GM23338 (cell line): Measurements from ENCODE around the gene ARHGEF10L. TPM values are rescaled to one million over a fixed set of nuclear protein-coding genes. Genes with fewer than 3 reads are reported as not detected.
A peak's percentile ranks its signal among the peaks of the same experiment; 100 is the strongest.

Source experiments
- ATAC-seq: fragments of 200-7000 bp; cut with Tn5 transposase; 3 replicates; pipeline ENCODE4 v1.9.1; 2020
- DNase-seq: peaks from one replicate; pipeline ENCODE4 v3.0.0-alpha.2; 2015; ENCODE audit warnings: low spot score
- H2AFZ ChIP-seq: fragments of 200-600 bp; sonication (generic); 2 replicates; pipeline ENCODE4 v1.8.0; 2016; ENCODE audit warnings: antibody characterized with exemption, mild to moderate bottlenecking, moderate library complexity
- H3F3A ChIP-seq: fragments of 200-600 bp; sonication (generic); replicated peaks from 2 replicates; pipeline ENCODE4 v1.8.0; 2017; ENCODE audit warnings: antibody characterized with exemption, mixed run types, low read depth
- H3K27ac ChIP-seq: fragments of 200-600 bp; sonication (generic); 2 replicates; pipeline ENCODE4 v1.6.1; 2016; ENCODE audit warnings: low read depth
- H3K27me3 ChIP-seq: fragments of 200-600 bp; sonication (generic); 2 replicates; pipeline ENCODE4 v1.8.0; 2016; ENCODE audit warnings: mild to moderate bottlenecking, mixed run types, moderate library complexity; ENCODE audit not compliant: insufficient read depth
- H3K36me3 ChIP-seq: fragments of 200-600 bp; sonication (generic); 2 replicates; pipeline ENCODE4 v1.8.0; 2016; ENCODE audit warnings: mild to moderate bottlenecking; ENCODE audit not compliant: insufficient read depth
- H3K4me1 ChIP-seq: fragments of 200-600 bp; sonication (generic); 2 replicates; pipeline ENCODE4 v1.8.0; 2016; ENCODE audit warnings: mild to moderate bottlenecking, moderate library complexity; ENCODE audit not compliant: insufficient read depth
- H3K4me2 ChIP-seq: fragments of 200-600 bp; sonication (generic); 2 replicates; pipeline ENCODE4 v1.7.1; 2017; ENCODE audit warnings: mixed run types
- H3K4me3 ChIP-seq: fragments of 200-600 bp; sonication (generic); 2 replicates; pipeline ENCODE4 v1.6.1; 2016; ENCODE audit warnings: mixed run types
- H3K79me2 ChIP-seq: fragments of 200-600 bp; sonication (generic); replicated peaks from 2 replicates; pipeline ENCODE4 v1.8.0; 2017; ENCODE audit warnings: mild to moderate bottlenecking; ENCODE audit not compliant: insufficient read depth
- H3K9me2 ChIP-seq: fragments of 200-600 bp; sonication (generic); 2 replicates; pipeline ENCODE4 v1.8.0; 2017; ENCODE audit not compliant: insufficient read depth
- H4K20me1 ChIP-seq: fragments of 200-600 bp; sonication (generic); replicated peaks from 2 replicates; pipeline ENCODE4 v1.8.0; 2017; ENCODE audit warnings: mild to moderate bottlenecking; ENCODE audit not compliant: insufficient read depth
- H3K27ac Mint-ChIP-seq: 2 replicates; pipeline ENCODE4 v1.8.0; 2020; ENCODE audit warnings: inconsistent platforms, mild to moderate bottlenecking, moderate library complexity, mixed read lengths
- H3K27me3 Mint-ChIP-seq: 3 replicates; pipeline ENCODE4 v1.8.0; 2022; ENCODE audit warnings: low read depth, mild to moderate bottlenecking, moderate library complexity, mixed read lengths, inconsistent platforms; ENCODE audit not compliant: insufficient read depth, poor library complexity
- H3K36me3 Mint-ChIP-seq: 3 replicates; pipeline ENCODE4 v1.8.0; 2021; ENCODE audit warnings: low read depth, mild to moderate bottlenecking, inconsistent platforms, moderate library complexity, mixed read lengths
- H3K4me1 Mint-ChIP-seq: 3 replicates; pipeline ENCODE4 v1.8.0; 2020; ENCODE audit warnings: mild to moderate bottlenecking, inconsistent platforms, mixed read lengths
- H3K4me3 Mint-ChIP-seq: 3 replicates; pipeline ENCODE4 v1.8.0; 2021; ENCODE audit warnings: moderate library complexity, mild to moderate bottlenecking, inconsistent platforms, mixed read lengths
- H3K9me3 Mint-ChIP-seq: 3 replicates; pipeline ENCODE4 v1.8.0; 2020; ENCODE audit warnings: moderate library complexity, mild to moderate bottlenecking, inconsistent platforms, mixed read lengths
- EZH2 ChIP-seq: fragments of 200-600 bp; sonication (generic); IDR thresholded peaks from one replicate; pipeline ENCODE4 v1.8.0; 2017; ENCODE audit warnings: antibody characterized with exemption, mild to moderate bottlenecking, low read depth; ENCODE audit not compliant: unreplicated experiment
- EZH2phosphoT487 ChIP-seq: fragments of 200-600 bp; sonication (generic); IDR thresholded peaks from one replicate; pipeline ENCODE4 v1.8.1; 2018; ENCODE audit warnings: antibody characterized with exemption; ENCODE audit not compliant: unreplicated experiment
- polyA plus RNA-seq: library from polyadenylated mRNA; unstranded; fragments of >200 nt; fragmentation: Nextera tagmentation; extraction: Ambion mirVana; gene quantifications from 2 replicates; pipeline ENCODE4 v1.2.1, GENCODE V29; 2016
- total RNA-seq: library from RNA; depleted of rRNA; stranded (reverse); fragments of >200 nt; shearing (Covaris generic); gene quantifications from 2 replicates; pipeline ENCODE4 v1.2.3, GENCODE V29; 2014
- TF ChIP-seq, protein P1 (sequence below): fragments of 250-450 bp; sonication (Bioruptor Pico); IDR thresholded peaks from 2 replicates; pipeline ENCODE4 v1.5.0; 2020; ENCODE audit warnings: mild to moderate bottlenecking, moderate library complexity

ARHGEF10L gene
- total and polyA plus RNA-seq, 2 experiments from 2014 or later, result 12.1 to 46.8 TPM

DNA sequence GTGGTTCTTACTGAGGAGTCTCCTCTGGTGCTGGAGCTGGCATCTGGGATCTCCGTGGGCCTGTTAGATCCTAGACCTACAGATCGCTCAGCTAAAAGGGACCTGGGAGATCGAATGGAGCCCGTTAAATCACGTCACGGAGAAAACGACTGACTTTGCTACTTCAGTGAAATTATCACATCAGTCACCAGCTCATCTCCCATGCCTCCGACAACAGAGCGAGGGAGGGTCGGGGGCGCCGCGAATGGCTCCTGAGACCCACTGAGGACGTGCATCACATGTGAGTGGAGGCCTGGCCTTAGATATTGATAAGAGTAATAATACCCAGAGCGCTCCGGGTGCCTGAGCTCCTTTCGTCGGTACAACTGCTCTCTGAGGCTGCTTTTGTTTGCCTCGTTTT is 160.1 kb downstream of the ARHGEF10L start (continued):
- TF ChIP-seq, protein P1, sequence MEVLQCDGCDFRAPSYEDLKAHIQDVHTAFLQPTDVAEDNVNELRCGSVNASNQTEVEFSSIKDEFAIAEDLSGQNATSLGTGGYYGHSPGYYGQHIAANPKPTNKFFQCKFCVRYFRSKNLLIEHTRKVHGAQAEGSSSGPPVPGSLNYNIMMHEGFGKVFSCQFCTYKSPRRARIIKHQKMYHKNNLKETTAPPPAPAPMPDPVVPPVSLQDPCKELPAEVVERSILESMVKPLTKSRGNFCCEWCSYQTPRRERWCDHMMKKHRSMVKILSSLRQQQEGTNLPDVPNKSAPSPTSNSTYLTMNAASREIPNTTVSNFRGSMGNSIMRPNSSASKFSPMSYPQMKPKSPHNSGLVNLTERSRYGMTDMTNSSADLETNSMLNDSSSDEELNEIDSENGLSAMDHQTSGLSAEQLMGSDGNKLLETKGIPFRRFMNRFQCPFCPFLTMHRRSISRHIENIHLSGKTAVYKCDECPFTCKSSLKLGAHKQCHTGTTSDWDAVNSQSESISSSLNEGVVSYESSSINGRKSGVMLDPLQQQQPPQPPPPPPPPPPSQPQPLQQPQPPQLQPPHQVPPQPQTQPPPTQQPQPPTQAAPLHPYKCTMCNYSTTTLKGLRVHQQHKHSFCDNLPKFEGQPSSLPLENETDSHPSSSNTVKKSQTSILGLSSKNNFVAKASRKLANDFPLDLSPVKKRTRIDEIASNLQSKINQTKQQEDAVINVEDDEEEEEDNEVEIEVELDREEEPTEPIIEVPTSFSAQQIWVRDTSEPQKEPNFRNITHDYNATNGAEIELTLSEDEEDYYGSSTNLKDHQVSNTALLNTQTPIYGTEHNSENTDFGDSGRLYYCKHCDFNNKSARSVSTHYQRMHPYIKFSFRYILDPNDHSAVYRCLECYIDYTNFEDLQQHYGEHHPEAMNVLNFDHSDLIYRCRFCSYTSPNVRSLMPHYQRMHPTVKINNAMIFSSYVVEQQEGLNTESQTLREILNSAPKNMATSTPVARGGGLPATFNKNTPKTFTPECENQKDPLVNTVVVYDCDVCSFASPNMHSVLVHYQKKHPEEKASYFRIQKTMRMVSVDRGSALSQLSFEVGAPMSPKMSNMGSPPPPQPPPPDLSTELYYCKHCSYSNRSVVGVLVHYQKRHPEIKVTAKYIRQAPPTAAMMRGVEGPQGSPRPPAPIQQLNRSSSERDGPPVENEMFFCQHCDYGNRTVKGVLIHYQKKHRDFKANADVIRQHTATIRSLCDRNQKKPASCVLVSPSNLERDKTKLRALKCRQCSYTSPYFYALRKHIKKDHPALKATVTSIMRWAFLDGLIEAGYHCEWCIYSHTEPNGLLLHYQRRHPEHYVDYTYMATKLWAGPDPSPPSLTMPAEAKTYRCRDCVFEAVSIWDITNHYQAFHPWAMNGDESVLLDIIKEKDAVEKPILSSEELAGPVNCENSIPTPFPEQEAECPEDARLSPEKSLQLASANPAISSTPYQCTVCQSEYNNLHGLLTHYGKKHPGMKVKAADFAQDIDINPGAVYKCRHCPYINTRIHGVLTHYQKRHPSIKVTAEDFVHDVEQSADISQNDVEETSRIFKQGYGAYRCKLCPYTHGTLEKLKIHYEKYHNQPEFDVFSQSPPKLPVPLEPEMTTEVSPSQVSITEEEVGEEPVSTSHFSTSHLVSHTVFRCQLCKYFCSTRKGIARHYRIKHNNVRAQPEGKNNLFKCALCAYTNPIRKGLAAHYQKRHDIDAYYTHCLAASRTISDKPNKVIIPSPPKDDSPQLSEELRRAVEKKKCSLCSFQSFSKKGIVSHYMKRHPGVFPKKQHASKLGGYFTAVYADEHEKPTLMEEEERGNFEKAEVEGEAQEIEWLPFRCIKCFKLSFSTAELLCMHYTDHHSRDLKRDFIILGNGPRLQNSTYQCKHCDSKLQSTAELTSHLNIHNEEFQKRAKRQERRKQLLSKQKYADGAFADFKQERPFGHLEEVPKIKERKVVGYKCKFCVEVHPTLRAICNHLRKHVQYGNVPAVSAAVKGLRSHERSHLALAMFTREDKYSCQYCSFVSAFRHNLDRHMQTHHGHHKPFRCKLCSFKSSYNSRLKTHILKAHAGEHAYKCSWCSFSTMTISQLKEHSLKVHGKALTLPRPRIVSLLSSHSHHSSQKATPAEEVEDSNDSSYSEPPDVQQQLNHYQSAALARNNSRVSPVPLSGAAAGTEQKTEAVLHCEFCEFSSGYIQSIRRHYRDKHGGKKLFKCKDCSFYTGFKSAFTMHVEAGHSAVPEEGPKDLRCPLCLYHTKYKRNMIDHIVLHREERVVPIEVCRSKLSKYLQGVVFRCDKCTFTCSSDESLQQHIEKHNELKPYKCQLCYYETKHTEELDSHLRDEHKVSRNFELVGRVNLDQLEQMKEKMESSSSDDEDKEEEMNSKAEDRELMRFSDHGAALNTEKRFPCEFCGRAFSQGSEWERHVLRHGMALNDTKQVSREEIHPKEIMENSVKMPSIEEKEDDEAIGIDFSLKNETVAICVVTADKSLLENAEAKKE, result no peak
- TF ChIP-seq EZH2phosphoT487, result no peak

DNA sequence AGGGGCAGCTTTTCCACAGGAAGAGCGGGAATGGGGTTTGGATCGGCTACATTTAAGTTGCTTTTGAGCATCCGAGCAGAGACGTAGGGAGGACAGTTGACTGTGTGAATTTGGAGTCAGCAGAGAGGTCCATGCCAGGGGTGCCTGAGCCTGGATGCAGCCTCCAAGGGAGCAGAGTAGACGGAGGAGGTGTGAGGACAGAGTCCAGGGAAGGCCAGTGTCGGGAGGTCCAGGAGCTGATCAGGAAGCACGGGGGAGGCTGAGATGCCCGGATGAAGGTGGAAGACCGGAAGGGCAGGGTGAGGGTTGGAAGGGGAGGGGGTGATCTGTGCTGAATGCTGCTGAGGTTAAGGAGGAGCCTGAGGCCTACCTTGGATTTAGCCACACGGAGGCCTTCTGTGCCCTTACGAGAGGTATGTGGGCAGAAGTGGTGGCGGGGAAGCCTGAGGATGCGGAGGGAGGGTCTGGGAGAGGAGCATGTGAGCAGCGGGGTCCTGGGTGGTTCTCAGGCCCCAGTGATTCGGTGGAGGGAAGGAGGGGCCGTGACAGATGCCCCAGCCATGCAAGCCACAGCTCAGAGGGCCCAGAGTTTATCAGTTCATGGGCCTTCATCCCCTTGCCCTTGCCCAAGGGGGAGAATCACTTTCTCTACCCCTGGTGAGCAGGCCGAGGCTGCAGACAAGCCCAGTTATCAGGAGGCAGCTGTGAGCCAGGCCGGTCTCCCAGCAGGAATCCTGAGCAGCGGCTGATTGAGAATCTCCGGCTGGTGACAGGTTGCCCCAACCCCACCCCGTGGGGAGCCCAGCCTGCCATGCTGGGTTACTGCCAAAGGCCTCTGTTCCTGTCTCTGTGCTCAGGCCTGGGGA is 161.7 kb downstream of the ARHGEF10L start:
- peaks cover 3% of the 10 kb centered on the region; the same call in 1 of the 2 replicates for H3K36me3 ChIP-seq
- H3K4me3 Mint-ChIP-seq, result no peak overlapping the region
- H3K36me3 Mint-ChIP-seq, result peaks cover 3% of the 10 kb centered on the region; the same call in 1 of the 3 replicates
- ATAC-seq (no peak), DNase-seq (no peak)
- no peak overlapping the region for H3K4me2 ChIP-seq
- H4K20me1 ChIP-seq, result no peaks in the 10 kb centered on the region
- H3K27me3 ChIP-seq, result no peaks in the 10 kb centered on the region
- H3F3A ChIP-seq, result no peaks in the 10 kb centered on the region
- peaks cover 1% of the 10 kb centered on the region; the same call in 1 of the 2 replicates for H3K4me1 ChIP-seq
- H3K27ac Mint-ChIP-seq, result peak overlapping the region; percentile 2; the same call in 1 of the 2 replicates
- H3K9me2 ChIP-seq, result no peaks in the 10 kb centered on the region
- no peak overlapping the region for H2AFZ ChIP-seq
- no peak for TF ChIP-seq EZH2
- peaks cover 6% of the 10 kb centered on the region for H3K27me3 Mint-ChIP-seq
- H3K9me3 Mint-ChIP-seq, result no peaks in the 10 kb centered on the region
- H3K4me3 ChIP-seq, result no peak overlapping the region
- H3K27ac ChIP-seq, result no peak overlapping the region
- H3K4me1 Mint-ChIP-seq, result peaks cover 24% of the 10 kb centered on the region
- H3K79me2 ChIP-seq, result no peaks in the 10 kb centered on the region
